HG03520 (cell line): ENCODE measurements around the gene CYYR1.

Experiments used
- ATAC-seq: cut with Tn5 transposase; IDR thresholded peaks from one replicate; pipeline ENCODE4 v1.9.1; 2021; ENCODE audit warnings: mild to moderate bottlenecking, moderate library complexity; ENCODE audit not compliant: unreplicated experiment

The CYYR1 gene

GRCh38 chr21:26443291-26443690 lies 129.8 kb downstream of the CYYR1 start:
- no peak for ATAC-seq

DNA sequence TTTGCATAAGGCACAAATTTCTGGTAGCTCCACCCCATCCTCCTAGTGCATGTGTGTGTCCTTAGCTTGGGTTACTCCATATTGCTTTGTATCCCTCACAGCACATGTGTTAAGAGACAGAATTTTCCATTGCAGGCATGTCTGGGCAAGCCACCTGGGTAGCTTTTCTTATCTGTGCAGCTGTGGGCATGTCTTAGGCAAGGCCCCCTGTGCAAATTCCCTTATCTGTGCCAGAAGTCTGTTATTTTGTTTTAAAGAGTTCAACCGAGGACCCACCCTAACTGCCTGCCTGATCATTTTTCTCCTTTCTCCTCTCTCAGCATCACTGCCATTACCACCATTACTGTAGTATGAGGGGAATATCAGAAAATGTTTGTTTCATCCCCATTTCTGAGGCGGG lies 131.9 kb downstream of the CYYR1 start:
- ATAC-seq, result no peak

DNA sequence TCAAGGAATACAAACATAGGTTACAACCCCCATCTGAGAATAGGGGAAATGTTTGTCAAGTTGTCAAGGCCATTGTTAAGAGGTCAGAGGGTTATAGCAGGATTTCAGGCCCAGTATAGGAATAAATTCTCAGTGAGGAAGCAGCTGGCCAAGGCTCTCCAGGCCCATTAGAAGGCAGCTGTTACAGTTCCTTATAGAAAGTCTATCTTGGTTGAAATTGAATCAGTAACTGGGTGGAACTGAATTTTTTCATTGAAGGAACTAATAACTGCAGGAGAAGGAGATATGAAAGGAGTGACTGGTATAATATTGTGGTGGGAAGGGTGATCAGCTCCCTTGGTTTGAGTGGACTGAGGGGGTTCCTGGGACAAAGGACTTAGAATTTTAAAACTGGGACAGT lies 134.1 kb downstream of the CYYR1 start:
- ATAC-seq, result no peak

- no peak for ATAC-seq
These were observed 135.6 kb downstream of the CYYR1 start for GRCh38 chr21:26437326-26438009.

DNA sequence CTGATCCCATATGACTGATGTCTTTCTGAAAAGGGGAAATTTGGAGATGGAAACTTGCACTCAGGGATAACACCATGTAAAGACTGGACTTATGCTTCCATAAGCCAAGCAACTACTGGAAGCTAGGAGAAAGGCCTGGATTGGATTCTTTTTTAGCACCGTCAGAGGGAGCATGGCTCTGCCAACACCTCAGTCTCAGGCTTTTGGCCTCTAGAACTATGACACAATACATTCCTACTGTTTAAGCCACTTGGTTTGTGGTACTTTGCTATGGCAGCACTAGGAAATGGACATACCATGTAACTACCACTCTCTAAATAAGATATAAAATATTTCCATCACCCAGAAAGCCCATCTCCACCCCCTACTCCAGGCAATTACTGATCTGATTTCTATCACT lies 139.7 kb downstream of the CYYR1 start:
- ATAC-seq, result no peak

GRCh38 chr21:26432410-26432809 lies 140.7 kb downstream of the CYYR1 start:
- no peak for ATAC-seq

DNA sequence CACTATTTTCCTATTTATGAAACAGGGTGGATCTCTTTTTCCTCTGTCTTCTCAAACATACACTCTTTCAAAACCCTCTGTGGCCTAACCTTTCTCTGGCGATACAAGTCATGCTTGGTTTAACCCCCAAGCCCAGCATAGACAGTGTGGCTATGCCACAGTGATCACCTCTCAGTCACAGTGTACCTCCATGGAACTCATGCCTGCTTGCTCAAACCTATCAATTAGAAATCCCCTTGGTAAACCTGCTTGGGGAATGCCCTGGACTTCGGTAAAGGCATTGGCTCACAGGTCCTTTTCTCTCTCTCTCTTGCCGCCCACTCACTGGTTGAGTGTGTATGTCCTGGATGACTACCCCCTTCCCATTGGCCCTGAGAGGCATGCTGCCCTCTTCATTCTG lies 147.5 kb downstream of the CYYR1 start:
- ATAC-seq, result no peak

DNA sequence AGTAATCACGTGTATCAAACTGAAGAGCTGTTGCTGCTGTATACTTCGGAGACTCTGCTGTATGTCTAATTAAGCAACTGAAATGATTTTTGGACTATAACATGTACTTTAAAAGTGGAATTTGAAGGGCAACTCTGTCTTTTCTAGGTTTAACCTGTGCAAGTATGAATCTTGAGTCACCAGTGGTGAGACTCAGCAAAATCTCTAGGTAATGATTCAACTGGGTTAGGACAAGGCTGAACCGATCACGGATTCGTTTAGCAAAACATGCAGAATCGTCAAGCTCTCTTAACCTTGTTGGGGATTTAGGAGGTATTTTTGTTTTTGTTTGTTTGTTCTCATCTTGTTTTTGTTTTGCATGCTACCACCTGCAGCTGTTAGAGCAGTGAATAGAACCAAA lies 149.6 kb downstream of the CYYR1 start:
- ATAC-seq, result no peak

DNA sequence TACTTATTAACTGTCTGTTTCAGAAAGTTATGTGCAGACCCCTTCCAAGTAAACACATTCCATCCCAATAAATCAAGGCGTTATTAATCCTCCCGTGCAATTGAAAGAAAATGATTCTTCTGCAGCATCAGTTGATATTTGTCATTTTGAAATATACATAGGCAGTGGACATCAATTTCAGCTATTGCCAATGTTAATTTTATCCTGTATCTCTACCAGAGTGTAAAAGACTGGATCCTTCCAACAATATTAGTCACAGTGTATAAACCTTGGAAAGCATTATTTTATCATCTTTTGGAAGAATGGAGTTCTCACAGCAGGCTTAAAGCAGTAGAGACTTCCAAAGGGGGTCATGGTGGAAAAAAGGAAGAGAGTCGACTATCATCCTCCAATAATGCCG lies 150.4 kb downstream of the CYYR1 start:
- ATAC-seq, result no peak

DNA sequence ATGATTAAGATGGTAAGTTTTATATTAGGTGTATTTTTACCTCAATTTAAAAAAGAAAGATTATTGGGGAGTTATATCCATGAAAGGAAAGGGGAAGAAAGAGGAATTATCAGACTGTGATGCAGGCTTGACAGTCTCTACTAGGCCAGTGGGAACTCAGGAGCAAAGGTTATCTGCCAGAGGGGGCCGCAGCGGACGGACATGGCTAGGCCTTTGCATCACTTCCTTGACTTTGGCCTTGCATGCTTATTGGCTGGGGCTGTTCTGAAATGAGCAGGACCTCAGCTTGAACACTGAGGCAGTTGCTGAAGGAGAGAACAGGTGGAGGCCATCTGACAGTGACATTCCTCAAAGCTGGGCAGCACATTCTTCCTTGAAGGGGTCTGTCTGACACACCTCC lies 150.9 kb downstream of the CYYR1 start:
- ATAC-seq, result no peak

DNA sequence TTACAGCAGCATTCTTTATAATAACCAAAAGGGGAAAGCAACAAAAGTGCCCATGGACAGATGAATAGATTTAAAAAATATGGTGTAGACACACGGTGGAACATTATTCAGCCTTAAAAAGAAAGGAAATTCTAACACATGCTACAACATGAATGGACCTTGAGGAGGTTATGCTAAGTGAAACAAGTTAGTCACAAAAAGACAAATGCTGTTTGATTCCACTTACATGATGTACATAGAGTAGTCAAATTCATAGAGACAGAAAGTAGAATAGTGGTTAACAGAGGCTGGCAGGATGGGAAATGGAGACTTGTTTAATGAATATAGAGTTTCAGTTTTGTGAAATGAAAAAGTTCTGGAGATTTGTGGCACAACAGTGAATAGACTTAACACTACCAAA lies 151.4 kb downstream of the CYYR1 start:
- ATAC-seq, result no peak
